GM12872 (cell line): ENCODE results near the gene TRPC3.

Experiments
- CTCF ChIP-seq: IDR thresholded peaks from 3 replicates; pipeline ENCODE4 v1.5.1; 2011; ENCODE audit warnings: low read depth, mild to moderate bottlenecking, low read length, moderate library complexity; ENCODE audit not compliant: insufficient read depth

Gene TRPC3

GRCh38 chr4:121932212-121932974, 19.5 kb downstream of the TRPC3 start:
- no peak for TF ChIP-seq CTCF

- TF ChIP-seq CTCF: no peak
These were observed 21.6 kb downstream of the TRPC3 start for GRCh38 chr4:121930304-121930703.

- TF ChIP-seq CTCF: no peak
These were observed 23.9 kb downstream of the TRPC3 start for GRCh38 chr4:121927948-121928347.

GRCh38 chr4:121923306-121923705, 28.6 kb downstream of the TRPC3 start:
- no peak for TF ChIP-seq CTCF

GRCh38 chr4:121913667-121914066, 38.2 kb downstream of the TRPC3 start:
- no peak for TF ChIP-seq CTCF

- TF ChIP-seq CTCF: no peak
These were observed 43.5 kb downstream of the TRPC3 start for GRCh38 chr4:121908346-121908745.

GRCh38 chr4:121900132-121900983, 51.5 kb downstream of the TRPC3 start:
- peak; percentile 71 for TF ChIP-seq CTCF
